ENCODE measurements around the gene DNAH5. TPM values are rescaled to one million over a fixed set of nuclear protein-coding genes. Genes with fewer than 3 reads are reported as not detected.

Gene DNAH5
- polyA plus RNA-seq, 3 donors, result not detected

- H3K4me2 ChIP-seq (replicated peaks; ENCODE audit: extremely low read depth, low read length, poor library complexity, severe bottlenecking), result no peak overlapping the region
- no peaks in the 10 kb centered on the region for H3K27me3 ChIP-seq (ENCODE audit: control insufficient read depth in 2 of 2, insufficient read depth in 2 of 2, low read length in 2 of 2)
- no peaks in the 10 kb centered on the region for H4K20me1 ChIP-seq (ENCODE audit: insufficient read depth, low read length)
- H3K9ac ChIP-seq (ENCODE audit: insufficient read depth, low read length, poor library complexity, severe bottlenecking), result no peak overlapping the region
- Mint-ChIP-seq H3K4me3 (no peak overlapping the region), H3K9me3 (peaks cover 0 to 11% (median 4%) of the 10 kb centered on the region in 7 donors), H3K27me3 (ENCODE audit: low read depth in 3 of 3) (no peaks in the 10 kb centered on the region), H3K36me3 (no peaks in the 10 kb centered on the region), H3K27ac (no peak overlapping the region), H3K4me1 (no peaks in the 10 kb centered on the region)
- no peaks in the 10 kb centered on the region for H3K79me2 ChIP-seq (ENCODE audit: insufficient read depth, low read length)
- no peak overlapping the region for H2AFZ ChIP-seq (ENCODE audit: insufficient read depth, low read depth, low read length, poor library complexity, severe bottlenecking)
- intact Hi-C loops (cut with micrococcal nuclease), result no loop called here
- H3K4me3 ChIP-seq (replicated peaks in 1 of 3; ENCODE audit: low read depth in 2 of 3, low read length in 3 of 3), result no peak overlapping the region
- no CpG with 5 or more reads among the region's 1 CpG for WGBS (ENCODE audit: insufficient coverage)
- no peak for DNase-seq
- H3K36me3 ChIP-seq (replicated peaks in 1 of 2; ENCODE audit: control insufficient read depth in 1 of 2, insufficient read depth in 2 of 2, low read length in 2 of 2), result no peaks in the 10 kb centered on the region
- H3K27ac ChIP-seq (ENCODE audit: low read depth in 1 of 2, low read length in 2 of 2), result no peak overlapping the region
- H3K4me1 ChIP-seq (ENCODE audit: control insufficient read depth in 1 of 2, insufficient read depth in 2 of 2, low read length in 2 of 2), result no peaks in the 10 kb centered on the region
- peaks cover 9 to 17% of the 10 kb centered on the region in 2 donors for H3K9me3 ChIP-seq (replicated peaks in 1 of 2; ENCODE audit: control insufficient read depth in 1 of 2, insufficient read depth in 1 of 2, low read length in 2 of 2)
- TF ChIP-seq, protein P1, sequence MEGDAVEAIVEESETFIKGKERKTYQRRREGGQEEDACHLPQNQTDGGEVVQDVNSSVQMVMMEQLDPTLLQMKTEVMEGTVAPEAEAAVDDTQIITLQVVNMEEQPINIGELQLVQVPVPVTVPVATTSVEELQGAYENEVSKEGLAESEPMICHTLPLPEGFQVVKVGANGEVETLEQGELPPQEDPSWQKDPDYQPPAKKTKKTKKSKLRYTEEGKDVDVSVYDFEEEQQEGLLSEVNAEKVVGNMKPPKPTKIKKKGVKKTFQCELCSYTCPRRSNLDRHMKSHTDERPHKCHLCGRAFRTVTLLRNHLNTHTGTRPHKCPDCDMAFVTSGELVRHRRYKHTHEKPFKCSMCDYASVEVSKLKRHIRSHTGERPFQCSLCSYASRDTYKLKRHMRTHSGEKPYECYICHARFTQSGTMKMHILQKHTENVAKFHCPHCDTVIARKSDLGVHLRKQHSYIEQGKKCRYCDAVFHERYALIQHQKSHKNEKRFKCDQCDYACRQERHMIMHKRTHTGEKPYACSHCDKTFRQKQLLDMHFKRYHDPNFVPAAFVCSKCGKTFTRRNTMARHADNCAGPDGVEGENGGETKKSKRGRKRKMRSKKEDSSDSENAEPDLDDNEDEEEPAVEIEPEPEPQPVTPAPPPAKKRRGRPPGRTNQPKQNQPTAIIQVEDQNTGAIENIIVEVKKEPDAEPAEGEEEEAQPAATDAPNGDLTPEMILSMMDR (IDR thresholded peaks at IDR 0.05), result no peak
Observed at GRCh38 chr5:13780081-13780480, 164.4 kb downstream of the DNAH5 start.

GRCh38 chr5:13773649-13774048, 170.8 kb downstream of the DNAH5 start:
- no peaks in the 10 kb centered on the region for H3K27me3 Mint-ChIP-seq (ENCODE audit: low read depth in 3 of 3)
- H3K9ac ChIP-seq (ENCODE audit: insufficient read depth, low read length, poor library complexity, severe bottlenecking), result no peak overlapping the region
- no peaks in the 10 kb centered on the region for H4K20me1 ChIP-seq (ENCODE audit: insufficient read depth, low read length)
- intact Hi-C loops (cut with micrococcal nuclease), result no loop called here
- TF ChIP-seq, protein P1 (IDR thresholded peaks at IDR 0.05), result no peak
- no peak overlapping the region for H3K4me3 Mint-ChIP-seq
- no peaks in the 10 kb centered on the region for H3K4me1 Mint-ChIP-seq
- no peaks in the 10 kb centered on the region for H3K79me2 ChIP-seq (ENCODE audit: insufficient read depth, low read length)
- DNase-seq, result no peak
- H3K36me3 Mint-ChIP-seq, result no peaks in the 10 kb centered on the region
- no peak overlapping the region for H2AFZ ChIP-seq (ENCODE audit: insufficient read depth, low read depth, low read length, poor library complexity, severe bottlenecking)
- H3K4me1 ChIP-seq (ENCODE audit: control insufficient read depth in 1 of 2, insufficient read depth in 2 of 2, low read length in 2 of 2), result no peaks in the 10 kb centered on the region
- H3K27ac ChIP-seq (ENCODE audit: low read depth in 1 of 2, low read length in 2 of 2), result no peak overlapping the region
- H3K36me3 ChIP-seq (replicated peaks in 1 of 2; ENCODE audit: control insufficient read depth in 1 of 2, insufficient read depth in 2 of 2, low read length in 2 of 2), result no peaks in the 10 kb centered on the region
- H3K27ac Mint-ChIP-seq, result no peak overlapping the region
- no peak overlapping the region for H3K4me2 ChIP-seq (replicated peaks; ENCODE audit: extremely low read depth, low read length, poor library complexity, severe bottlenecking)
- H3K27me3 ChIP-seq (ENCODE audit: control insufficient read depth in 2 of 2, insufficient read depth in 2 of 2, low read length in 2 of 2), result no peaks in the 10 kb centered on the region
- H3K9me3 Mint-ChIP-seq, result peaks cover 0 to 11% (median 3%) of the 10 kb centered on the region in 7 donors
- no peak overlapping the region for H3K4me3 ChIP-seq (replicated peaks in 1 of 3; ENCODE audit: low read depth in 2 of 3, low read length in 3 of 3)
- 100% methylated on average over 1 of the region's 2 CpGs for WGBS (ENCODE audit: insufficient coverage)
- peaks cover 7 to 8% of the 10 kb centered on the region in 2 donors for H3K9me3 ChIP-seq (replicated peaks in 1 of 2; ENCODE audit: control insufficient read depth in 1 of 2, insufficient read depth in 1 of 2, low read length in 2 of 2)
